ENCODE results near the gene MAPK10.
"Not testable (repeated sequence)": the region's sequence is repeated elsewhere in the genome, so short reads cannot be mapped to it uniquely, and the experiment has no call there.

The MAPK10 gene

GRCh38 chr4:86108834-86109233, 251.0 kb downstream of the MAPK10 start:
- no peak for DNase-seq (ENCODE audit: low spot score)

GRCh38 chr4:86108137-86108536, 251.7 kb downstream of the MAPK10 start:
- no peak for DNase-seq (ENCODE audit: low spot score)

GRCh38 chr4:86107112-86107511, 252.7 kb downstream of the MAPK10 start:
- no peak for DNase-seq (ENCODE audit: low spot score)

DNA sequence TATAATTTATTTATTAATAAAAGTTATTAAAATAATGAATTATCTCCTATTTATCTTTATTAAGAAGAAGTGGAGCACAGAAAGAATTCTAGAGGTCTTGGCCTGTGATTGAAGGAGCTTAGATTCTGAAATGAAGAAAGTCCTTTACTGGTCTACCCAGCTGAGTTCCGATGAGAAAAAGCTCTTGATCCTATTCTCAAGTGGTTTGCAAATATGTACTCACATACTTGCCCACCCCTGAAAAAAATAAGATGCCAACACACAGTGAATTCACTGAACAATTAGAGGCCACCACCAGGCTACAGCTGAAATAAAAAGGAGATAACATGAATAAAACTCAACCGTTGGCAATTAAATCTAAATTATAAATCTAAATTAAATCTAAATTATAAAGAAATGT, 253.4 kb downstream of the MAPK10 start:
- no peak for DNase-seq (ENCODE audit: low spot score)

DNA sequence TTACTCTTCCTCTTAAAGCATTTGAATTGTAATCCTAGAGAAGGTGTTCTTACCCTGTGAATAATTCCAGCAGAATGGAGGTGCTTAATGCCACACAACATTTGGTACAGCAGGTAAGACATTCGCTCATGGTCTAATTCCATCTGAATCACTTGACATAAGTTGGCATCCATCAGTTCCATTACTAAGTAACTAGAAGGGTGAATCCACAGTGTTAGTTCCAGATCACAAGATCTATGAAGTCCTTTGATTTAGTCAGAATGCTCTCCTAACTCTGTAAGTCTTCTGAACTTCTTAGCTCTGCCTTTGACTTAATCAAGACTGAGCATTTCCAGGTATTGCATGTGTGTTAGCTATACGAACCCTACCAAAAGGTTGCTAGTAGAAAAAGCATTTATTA, 258.0 kb downstream of the MAPK10 start:
- no peak for DNase-seq (ENCODE audit: low spot score)

- DNase-seq (ENCODE audit: low spot score) = no peak
Measured at GRCh38 chr4:86101410-86101809, 258.4 kb downstream of the MAPK10 start.

- no peak for DNase-seq (ENCODE audit: low spot score)
Measured at GRCh38 chr4:86100539-86101215, 259.2 kb downstream of the MAPK10 start.

DNA sequence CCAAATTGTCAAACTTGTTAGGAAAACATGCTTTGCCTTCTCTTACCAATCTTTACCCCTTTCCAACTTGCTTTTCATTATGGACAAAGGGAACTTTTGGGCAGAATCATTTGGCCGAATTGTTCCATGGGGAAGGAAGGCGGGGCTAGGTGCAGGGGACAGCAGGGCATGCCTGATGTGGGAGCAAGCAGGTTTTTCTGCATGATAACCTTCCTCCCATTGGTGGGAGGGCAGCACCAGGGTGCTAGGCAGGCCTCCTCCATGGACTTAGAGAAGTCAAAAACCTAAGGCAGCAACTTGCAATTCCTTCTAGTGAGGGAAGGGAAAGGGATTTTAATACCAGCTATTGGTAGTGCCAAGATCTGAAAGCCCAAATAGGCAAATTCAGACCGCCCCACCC, 260.5 kb downstream of the MAPK10 start:
- DNase-seq (ENCODE audit: low spot score) = no peak

DNA sequence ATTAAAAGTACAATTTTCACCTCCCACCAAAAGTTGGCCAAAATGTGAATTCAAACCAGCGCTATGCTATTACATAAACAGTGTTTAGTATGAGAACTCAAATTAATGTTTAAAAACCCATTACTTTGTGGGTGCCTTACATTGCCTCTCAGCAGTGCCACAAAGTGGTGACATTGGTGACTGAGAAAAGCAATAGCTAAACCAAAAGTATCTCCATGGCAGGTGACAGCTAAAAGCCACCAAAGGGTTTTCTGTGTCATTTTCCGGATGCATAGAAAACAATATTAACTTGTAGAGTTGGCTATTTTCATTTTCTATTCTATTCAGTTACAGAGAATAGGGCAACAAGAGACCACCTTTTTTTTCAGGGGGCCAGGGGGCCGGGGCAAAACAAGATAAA, 261.2 kb downstream of the MAPK10 start:
- no peak for DNase-seq (ENCODE audit: low spot score)

- no peak for DNase-seq (ENCODE audit: low spot score)
Measured at GRCh38 chr4:86096373-86096772, 263.5 kb downstream of the MAPK10 start.

GRCh38 chr4:86092684-86093083, 267.2 kb downstream of the MAPK10 start:
- DNase-seq (ENCODE audit: low spot score) = no peak

GRCh38 chr4:86091201-86091600, 268.7 kb downstream of the MAPK10 start:
- no peak for DNase-seq (ENCODE audit: low spot score)

- DNase-seq (ENCODE audit: low spot score) = no peak
Measured at GRCh38 chr4:86089781-86090323, 270.0 kb downstream of the MAPK10 start.

DNA sequence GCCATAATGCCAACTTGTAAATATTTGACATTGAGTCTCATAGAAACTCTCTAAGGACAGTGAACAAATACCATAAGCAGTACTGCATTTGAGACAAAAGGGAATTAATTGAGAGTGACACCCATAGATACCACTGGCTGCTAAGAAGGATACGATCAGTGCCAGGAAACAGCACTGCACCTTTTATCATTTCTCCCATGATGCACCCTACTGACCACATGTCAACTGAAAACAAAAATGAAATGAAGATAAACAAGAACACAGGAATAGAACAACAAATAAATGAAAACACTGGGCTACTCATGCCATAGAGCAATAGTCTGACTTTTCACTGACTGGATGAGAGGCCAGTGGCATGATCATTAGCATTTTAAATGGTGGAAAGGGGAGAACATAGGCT, 270.8 kb downstream of the MAPK10 start:
- no peak for DNase-seq (ENCODE audit: low spot score)

DNA sequence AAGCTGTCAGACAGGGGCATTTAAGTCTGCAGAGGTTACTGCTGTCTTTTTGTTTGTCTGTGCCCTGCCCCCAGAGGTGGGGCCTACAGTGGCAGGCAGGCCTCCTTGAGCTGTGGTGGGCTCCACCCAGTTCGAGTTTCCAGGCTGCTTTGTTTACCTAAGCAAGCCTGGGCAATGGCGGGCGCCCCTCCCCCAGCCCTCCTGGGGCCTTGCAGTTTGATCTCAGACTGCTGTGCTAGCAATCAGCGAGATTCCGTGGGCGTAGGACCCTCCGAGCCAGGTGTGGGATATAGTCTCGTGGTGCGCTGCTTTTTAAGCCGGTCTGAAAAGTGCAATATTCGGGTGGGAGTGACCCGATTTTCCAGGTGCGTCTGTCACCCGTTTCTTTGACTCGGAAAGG, 284.1 kb downstream of the MAPK10 start:
- DNase-seq (ENCODE audit: low spot score) = not testable (repeated sequence)

DNA sequence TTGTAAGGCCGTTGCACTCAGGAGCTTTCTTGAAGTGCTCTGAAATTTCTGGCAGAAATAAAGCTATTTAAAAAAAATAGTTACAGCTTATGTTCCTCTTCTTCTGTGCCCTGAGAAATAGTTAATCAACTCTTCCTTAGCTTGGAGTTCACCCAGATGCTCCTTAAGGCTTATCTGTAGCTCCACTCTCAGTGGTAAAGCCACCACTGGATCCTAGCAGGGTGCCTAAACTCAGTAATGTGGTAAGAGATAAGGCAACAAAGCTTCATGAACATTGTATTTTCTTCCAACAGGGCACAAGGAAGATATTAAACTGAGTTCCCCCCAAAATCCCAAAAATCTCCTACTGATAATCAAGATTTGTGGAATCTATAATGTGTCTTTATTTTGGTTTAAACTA, 299.5 kb downstream of the MAPK10 start:
- DNase-seq (ENCODE audit: low spot score) = no peak

- DNase-seq (ENCODE audit: low spot score) = no peak
Measured at GRCh38 chr4:86058621-86059020, 301.2 kb downstream of the MAPK10 start.

GRCh38 chr4:86055898-86056297, 304.0 kb downstream of the MAPK10 start:
- no peak for DNase-seq (ENCODE audit: low spot score)

GRCh38 chr4:86054286-86055032, 305.4 kb downstream of the MAPK10 start:
- DNase-seq (ENCODE audit: low spot score) = peak; percentile 7

- DNase-seq (ENCODE audit: low spot score) = no peak
Measured at GRCh38 chr4:86050496-86050895, 309.4 kb downstream of the MAPK10 start.

DNA sequence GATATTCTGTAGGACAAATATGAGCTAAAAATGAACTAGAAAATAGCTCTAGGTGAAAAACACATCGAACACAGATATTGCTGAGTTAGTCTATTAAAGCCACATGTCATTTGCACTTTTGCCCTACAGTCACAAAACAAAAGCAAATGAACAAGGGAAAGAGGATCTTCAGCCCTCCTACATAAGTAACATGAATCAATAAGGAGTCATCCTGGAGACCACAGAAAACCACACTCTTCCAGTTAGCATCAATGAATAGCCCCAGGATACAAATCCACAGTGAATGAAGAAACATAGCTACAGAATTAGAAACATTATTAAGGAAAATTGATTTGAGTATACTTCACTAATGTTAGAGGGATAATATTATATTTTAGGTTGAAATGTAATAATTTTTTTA, 311.4 kb downstream of the MAPK10 start:
- no peak for DNase-seq (ENCODE audit: low spot score)

DNA sequence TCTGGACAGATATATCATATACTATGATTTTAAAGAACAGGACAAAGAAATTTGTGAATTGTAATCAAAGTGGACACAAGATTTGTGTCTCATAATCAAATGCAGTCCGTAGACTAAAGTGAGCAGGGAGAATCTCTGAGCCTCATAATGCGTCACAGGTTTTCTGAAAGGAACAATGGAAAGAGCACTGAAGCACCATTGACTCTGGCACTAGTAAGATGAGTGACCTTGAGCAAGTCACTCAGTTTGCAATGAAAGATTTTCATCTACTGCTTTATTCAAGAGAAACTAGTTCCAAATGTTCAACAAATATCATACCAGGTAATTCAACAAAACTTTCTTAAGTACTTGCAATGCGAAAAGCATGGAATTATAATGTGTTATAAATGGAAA, 315.3 kb downstream of the MAPK10 start:
- DNase-seq (ENCODE audit: low spot score) = no peak
